IgD-negative memory B cell (primary cell): ENCODE data around the gene NFATC2IP. TPM values are rescaled to one million over a fixed set of nuclear protein-coding genes. Genes with fewer than 3 reads are reported as not detected.
"Not testable (repeated sequence)": the region's sequence is repeated elsewhere in the genome, so short reads cannot be mapped to it uniquely, and the experiment has no call there.

ENCODE experiments used
- H3K27ac Mint-ChIP-seq, 3 donors: one replicate each; pipeline ENCODE4 v1.8.0; 2020 to 2022; ENCODE audit warnings: mild to moderate bottlenecking in 3 of 3, mixed read lengths in 3 of 3, moderate library complexity in 1 of 3
- H3K27me3 Mint-ChIP-seq: one replicate; pipeline ENCODE4 v1.8.0; 2021; ENCODE audit warnings: mixed read lengths
- H3K36me3 Mint-ChIP-seq: one replicate; pipeline ENCODE4 v1.8.0; 2020; ENCODE audit warnings: mild to moderate bottlenecking, mixed read lengths
- H3K4me1 Mint-ChIP-seq, 3 donors: one replicate each; pipeline ENCODE4 v1.8.0; 2020 to 2022; ENCODE audit warnings: mixed read lengths in 3 of 3, mild to moderate bottlenecking in 1 of 3
- H3K4me3 Mint-ChIP-seq, 4 donors: one replicate each; pipeline ENCODE4 v1.8.0; 2020 to 2022; ENCODE audit warnings: mild to moderate bottlenecking in 4 of 4, mixed read lengths in 4 of 4, moderate library complexity in 3 of 4
- H3K9me3 Mint-ChIP-seq, 3 donors: one replicate each; pipeline ENCODE4 v1.8.0; 2020 to 2021; ENCODE audit warnings: mixed read lengths in 3 of 3, mild to moderate bottlenecking in 1 of 3
- polyA plus RNA-seq: library from polyadenylated mRNA; unstranded; fragments of 300-500 nt; fragmentation: Illumina TruSeq; gene quantifications from one replicate; pipeline ENCODE4 v1.2.3, GENCODE V29; 2021

NFATC2IP gene
- polyA plus RNA-seq, 1 donor from 2014 or later, result 29.6 TPM

DNA sequence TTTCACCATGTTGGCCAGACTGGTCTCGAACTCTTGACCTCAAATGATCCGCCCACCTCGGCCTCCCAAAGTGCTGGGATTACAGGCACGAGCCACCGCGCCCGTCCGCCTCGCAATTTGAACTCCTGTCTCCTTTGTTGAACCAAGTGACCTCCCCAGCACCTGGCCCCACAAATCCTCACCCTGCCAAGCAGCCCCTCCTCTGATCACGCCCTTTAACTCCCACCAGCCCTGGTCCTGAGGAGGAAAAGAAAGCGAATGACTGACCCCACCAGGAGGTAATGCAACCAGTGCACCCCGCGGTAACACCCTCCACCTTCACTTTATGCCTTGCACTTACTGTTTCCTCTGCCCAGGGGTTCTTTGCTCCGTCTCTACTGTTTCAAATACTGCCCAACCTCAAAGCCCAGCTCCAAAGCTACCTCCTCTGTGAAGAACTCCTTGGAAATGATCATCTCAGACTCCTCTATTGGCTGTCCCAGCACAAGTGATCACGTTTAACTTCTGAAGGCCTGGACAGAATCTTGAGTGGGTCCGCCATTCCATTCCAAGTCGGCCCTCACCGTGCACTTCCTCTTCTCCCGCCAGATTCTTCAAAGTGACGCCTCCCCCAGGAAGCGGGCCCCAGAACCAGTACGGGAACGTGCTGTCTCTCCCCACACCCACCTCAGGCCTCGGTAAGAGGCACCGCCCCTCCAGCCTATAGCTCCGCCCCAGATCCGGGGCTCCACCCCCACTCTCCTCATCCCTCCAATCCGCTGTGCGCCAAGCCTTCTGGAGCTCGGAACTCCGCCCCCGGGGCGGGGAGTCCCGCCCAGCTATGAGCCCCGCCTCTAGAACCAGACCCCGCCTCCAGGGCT lies 14.6 kb upstream of the NFATC2IP start:
- H3K4me1 Mint-ChIP-seq, result peaks cover 26 to 29% (median 28%) of the 10 kb centered on the region in 3 donors
- no peaks in the 10 kb centered on the region for H3K27me3 Mint-ChIP-seq
- peak overlapping the region; percentile 81 to 95 (median 90) for H3K27ac Mint-ChIP-seq
- H3K4me3 Mint-ChIP-seq, result peak overlapping the region; percentile 60 to 91 (median 87)
- peaks cover 18% of the 10 kb centered on the region for H3K36me3 Mint-ChIP-seq
- no peaks in the 10 kb centered on the region for H3K9me3 Mint-ChIP-seq

DNA sequence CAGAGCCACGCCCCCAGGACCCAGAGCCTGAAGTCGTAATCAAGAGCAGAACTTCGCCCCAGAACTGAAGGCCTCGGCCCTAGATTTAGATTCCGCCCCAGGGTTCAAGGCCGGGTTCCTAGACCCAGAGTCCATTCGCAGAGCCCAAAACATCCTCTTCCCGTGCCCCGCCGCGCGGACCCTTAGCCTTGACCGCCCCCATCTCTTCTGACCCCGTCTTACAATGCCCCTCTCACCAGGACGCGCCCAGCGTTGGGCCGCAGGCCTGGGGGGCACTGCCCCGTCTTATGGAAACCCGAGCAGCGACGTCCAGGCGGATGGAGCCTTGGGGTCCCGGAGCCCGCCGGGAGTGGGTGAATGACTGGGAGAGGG lies 14.0 kb upstream of the NFATC2IP start:
- Mint-ChIP-seq H3K4me1 (peaks cover 22 to 27% (median 25%) of the 10 kb centered on the region in 3 donors), H3K4me3 (peak overlapping the region; percentile 60 to 91 (median 87)), H3K9me3 (no peaks in the 10 kb centered on the region), H3K27ac (peak overlapping the region; percentile 81 to 95 (median 90)), H3K27me3 (no peaks in the 10 kb centered on the region), H3K36me3 (peaks cover 18% of the 10 kb centered on the region)

DNA sequence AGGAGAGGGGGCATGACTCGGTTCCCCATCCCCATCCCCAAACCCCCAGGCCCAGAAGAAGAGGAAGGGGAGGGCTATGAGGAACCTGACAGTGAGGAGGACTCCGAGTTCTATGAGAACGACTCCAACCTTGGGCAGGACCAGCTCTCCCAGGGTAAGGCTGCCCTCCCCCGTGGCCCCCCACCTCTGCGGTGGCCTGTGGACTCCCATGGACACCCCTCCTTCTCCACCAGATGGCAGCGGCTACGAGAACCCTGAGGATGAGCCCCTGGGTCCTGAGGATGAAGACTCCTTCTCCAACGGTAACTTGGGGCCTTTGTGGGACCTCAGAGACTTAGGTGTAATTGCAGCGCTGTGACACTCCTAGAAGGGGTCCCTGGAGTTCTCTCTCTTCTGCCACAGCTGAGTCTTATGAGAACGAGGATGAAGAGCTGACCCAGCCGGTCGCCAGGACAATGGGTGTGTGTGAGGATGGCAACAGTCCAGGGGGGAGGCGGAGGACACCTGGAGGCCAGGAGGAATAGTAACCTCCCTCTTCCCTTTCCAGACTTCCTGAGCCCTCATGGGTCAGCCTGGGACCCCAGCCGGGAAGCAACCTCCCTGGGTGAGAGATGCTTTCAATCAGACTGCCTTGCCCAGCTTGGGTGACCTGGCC lies 13.4 kb upstream of the NFATC2IP start:
- peak overlapping the region in 1 of 3 donors; percentile 14 for H3K27ac Mint-ChIP-seq
- H3K4me1 Mint-ChIP-seq, result peaks cover 22 to 27% (median 24%) of the 10 kb centered on the region in 3 donors
- H3K4me3 Mint-ChIP-seq, result peak overlapping the region in 1 of 4 donors; percentile 60
- no peaks in the 10 kb centered on the region for H3K9me3 Mint-ChIP-seq
- peaks cover 18% of the 10 kb centered on the region for H3K36me3 Mint-ChIP-seq
- no peaks in the 10 kb centered on the region for H3K27me3 Mint-ChIP-seq

DNA sequence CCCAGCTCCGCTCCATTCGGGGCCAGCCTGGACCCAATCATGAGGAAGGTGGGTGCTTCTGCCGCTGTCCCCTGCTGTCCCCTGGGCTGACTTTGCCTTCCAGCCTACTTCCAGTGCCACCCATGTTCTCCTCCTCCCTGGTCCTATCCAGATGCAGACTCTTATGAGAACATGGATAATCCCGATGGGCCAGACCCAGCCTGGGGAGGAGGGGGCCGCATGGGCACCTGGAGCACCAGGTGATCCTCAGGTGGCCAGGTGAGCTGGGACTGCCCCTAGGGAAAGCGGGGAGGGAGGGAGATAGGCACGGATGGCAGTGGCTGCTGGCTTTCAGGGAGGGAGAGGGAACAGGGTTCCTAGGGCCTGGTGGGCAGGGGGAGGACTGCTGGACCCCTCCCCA lies 12.0 kb upstream of the NFATC2IP start:
- H3K27ac Mint-ChIP-seq, result peak overlapping the region in 1 of 3 donors; percentile 46
- no peaks in the 10 kb centered on the region for H3K27me3 Mint-ChIP-seq

DNA sequence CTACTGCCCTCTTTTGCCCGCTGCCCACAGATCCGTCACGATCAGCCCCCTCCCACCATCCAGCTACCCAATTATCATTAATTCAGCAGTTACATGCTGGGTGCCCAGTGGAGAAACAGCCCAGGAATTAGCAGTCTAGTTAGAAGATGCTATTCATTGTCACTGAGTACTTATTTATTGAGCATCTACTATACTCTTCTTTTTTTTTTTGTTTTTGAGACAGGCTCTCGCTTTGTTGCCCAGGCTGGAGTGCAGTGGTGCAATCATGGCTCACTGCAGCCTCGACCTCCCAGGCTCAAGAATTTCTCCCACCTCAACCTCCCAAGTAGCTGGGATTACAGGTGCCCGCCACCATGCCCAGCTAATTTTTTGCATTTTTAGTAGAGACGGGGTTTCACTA lies 10.9 kb upstream of the NFATC2IP start:
- Mint-ChIP-seq H3K4me3 (peak overlapping the region in 1 of 4 donors; percentile 5), H3K27ac (peak overlapping the region in 1 of 3 donors; percentile 43), H3K36me3 (peaks cover 14% of the 10 kb centered on the region), H3K4me1 (peaks cover 9 to 14% (median 10%) of the 10 kb centered on the region in 3 donors)
- not testable (repeated sequence) for H3K27me3 Mint-ChIP-seq, H3K9me3 Mint-ChIP-seq

More for the DNA sequence above, 12.0 kb upstream of the NFATC2IP start:
- H3K36me3 Mint-ChIP-seq, result peaks cover 17% of the 10 kb centered on the region
- H3K9me3 Mint-ChIP-seq, result no peaks in the 10 kb centered on the region
- peaks cover 18 to 21% (median 18%) of the 10 kb centered on the region in 3 donors for H3K4me1 Mint-ChIP-seq
- peak overlapping the region in 1 of 4 donors; percentile 12 for H3K4me3 Mint-ChIP-seq

DNA sequence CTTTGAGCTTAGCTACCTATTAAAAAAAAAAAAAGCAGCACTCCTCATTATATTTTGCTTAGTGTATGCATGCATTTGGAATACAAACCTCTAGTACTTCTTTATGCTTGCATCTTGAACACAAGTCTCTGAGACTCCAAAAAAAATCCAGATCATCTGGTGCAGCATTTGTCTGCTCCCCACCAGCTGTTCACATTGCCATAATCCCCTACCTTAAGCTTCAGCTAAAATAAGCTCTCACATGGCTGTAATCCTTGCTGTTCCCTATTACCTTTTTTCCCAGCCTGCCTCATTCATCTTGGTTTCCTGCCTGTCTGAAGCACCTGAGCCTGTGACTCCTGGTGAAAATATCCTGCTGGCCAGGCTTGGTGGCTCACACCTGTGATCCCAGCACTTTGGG lies 7.5 kb upstream of the NFATC2IP start:
- no peaks in the 10 kb centered on the region for H3K9me3 Mint-ChIP-seq
- H3K36me3 Mint-ChIP-seq, result peaks cover 1% of the 10 kb centered on the region

DNA sequence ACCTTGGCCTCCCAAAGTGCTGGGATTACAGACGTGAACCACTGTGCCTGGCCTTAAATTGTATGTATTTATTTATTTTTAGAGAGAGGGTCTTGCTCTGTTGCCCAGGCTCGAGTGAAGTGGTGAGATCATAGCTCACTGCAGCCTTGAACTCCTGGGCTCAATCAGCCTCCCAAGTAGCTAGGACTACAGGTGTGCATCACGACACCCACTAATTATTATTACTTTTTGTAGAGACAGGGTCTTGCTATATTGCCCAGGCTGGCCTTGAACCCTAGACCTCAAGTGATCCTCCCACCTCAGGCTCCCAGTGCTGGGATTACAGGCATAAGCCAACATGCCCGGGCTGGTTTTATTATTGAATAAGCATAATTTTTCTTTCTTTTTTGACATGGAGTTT lies 4.1 kb upstream of the NFATC2IP start:
- Mint-ChIP-seq H3K9me3 (no peaks in the 10 kb centered on the region), H3K27ac (no peak overlapping the region), H3K4me3 (peak overlapping the region in 1 of 4 donors; percentile 52), H3K4me1 (peaks cover 5 to 18% (median 15%) of the 10 kb centered on the region in 3 donors), H3K27me3 (no peaks in the 10 kb centered on the region), H3K36me3 (peaks cover 1% of the 10 kb centered on the region)

More for the DNA sequence above, 7.5 kb upstream of the NFATC2IP start:
- H3K27me3 Mint-ChIP-seq, result no peaks in the 10 kb centered on the region
- peaks cover 0 to 11% (median 7%) of the 10 kb centered on the region in 3 donors for H3K4me1 Mint-ChIP-seq
- H3K4me3 Mint-ChIP-seq, result peak overlapping the region in 1 of 4 donors; percentile 42
- no peak overlapping the region for H3K27ac Mint-ChIP-seq

DNA sequence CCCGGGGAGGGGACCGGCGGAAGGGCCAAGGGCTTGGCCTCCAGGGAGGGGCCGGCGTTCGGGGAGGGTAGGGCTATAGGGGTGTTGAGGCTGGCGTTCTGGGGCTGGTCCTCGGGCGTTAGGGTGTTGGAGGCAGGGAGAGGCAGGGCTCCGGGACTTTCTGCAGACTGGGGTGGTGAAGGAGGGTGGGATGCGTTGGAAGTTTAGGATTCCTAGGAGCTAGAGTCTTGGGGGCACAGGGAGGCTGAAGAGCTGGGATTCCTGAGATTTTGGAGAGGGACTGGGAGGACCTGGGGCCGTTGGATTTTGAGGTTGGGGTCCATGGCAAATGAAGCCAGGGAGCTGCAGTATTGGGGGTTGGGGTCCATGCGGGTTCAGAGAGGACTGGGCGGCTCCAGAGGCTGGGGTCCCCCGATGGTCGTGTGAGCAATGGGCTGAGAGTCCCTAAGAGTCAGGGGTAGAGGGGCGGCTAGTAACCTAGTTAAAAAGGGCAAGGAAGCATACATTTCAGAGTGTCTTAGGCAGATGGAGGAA lies 740 bp downstream of the NFATC2IP start:
- Mint-ChIP-seq H3K4me1 (peaks cover 7 to 19% (median 13%) of the 10 kb centered on the region in 3 donors), H3K4me3 (peak overlapping the region; percentile 81 to 97 (median 92)), H3K9me3 (no peaks in the 10 kb centered on the region), H3K27ac (peak overlapping the region; percentile 33 to 93 (median 46)), H3K36me3 (peaks cover 2% of the 10 kb centered on the region), H3K27me3 (no peaks in the 10 kb centered on the region)

DNA sequence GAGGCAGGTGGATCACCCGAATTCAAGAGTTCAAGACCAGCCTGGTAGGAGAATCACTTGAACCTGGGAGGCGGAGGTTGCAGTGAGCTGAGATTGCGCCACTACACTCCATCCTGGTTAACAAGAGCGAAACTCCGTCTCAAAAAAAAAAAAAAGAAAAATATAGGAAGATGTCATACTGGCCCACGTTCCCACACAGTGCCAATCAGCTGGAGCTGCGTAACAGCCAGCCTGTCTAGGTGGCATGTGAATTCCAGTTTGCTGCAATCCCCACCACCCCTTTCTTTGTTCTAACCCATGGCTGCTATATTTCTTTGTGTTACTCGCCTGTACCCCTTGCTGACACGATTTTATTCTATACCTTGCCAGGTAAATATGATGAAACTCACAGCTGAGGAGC lies 7.5 kb downstream of the NFATC2IP start:
- Mint-ChIP-seq H3K9me3 (no peaks in the 10 kb centered on the region), H3K36me3 (peaks cover 7% of the 10 kb centered on the region), H3K4me1 (peaks cover 2 to 11% (median 2%) of the 10 kb centered on the region in 3 donors), H3K27me3 (no peaks in the 10 kb centered on the region), H3K4me3 (no peak overlapping the region), H3K27ac (peak overlapping the region in 1 of 3 donors; percentile 62)

DNA sequence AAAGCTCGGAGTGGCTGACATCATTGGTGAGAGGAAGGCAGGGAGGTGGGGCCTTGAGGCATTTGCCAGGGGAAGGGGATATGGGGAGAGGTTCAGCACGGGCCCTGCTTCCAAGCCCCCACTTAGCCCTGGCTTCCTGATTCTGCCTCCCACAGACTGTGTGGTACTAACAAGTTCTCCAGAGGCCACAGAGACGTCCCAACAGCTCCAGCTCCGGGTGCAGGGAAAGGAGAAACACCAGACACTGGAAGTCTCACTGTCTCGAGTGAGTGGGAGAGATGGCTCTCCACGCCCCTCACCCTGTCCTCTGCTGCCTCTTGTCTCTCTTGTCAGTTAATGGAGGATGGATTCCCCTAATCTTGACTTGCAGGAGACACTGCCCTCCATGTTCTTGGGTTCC lies 8.1 kb downstream of the NFATC2IP start:
- Mint-ChIP-seq H3K27ac (peak overlapping the region in 1 of 3 donors; percentile 76), H3K4me3 (no peak overlapping the region), H3K9me3 (no peaks in the 10 kb centered on the region), H3K4me1 (peaks cover 0 to 11% (median 2%) of the 10 kb centered on the region in 3 donors), H3K27me3 (no peaks in the 10 kb centered on the region), H3K36me3 (peaks cover 7% of the 10 kb centered on the region)

DNA sequence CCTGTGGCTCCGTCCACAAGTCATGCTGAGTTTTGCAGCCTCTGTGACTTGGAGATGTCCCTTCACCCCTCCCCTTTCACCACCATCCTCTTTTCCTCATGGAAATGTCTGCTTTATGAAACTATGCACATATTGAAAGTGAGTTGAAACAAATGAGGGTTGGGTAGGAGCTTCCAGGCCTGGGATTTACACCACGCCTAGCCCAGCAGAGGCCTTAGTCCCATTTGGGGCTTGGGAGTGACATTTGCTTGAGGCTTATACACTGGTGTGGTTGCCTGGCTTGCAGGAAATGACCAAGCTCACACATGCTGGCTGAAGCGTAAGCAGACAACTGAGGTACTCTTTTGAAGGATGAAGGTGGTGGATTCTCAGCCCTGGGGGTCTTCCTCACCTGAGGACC lies 13.3 kb downstream of the NFATC2IP start:
- H3K27me3 Mint-ChIP-seq, result no peaks in the 10 kb centered on the region
- H3K27ac Mint-ChIP-seq, result no peak overlapping the region
- peaks cover 0 to 7% (median 3%) of the 10 kb centered on the region in 3 donors for H3K4me1 Mint-ChIP-seq
- H3K9me3 Mint-ChIP-seq, result no peaks in the 10 kb centered on the region
- no peak overlapping the region for H3K4me3 Mint-ChIP-seq
- peaks cover 5% of the 10 kb centered on the region for H3K36me3 Mint-ChIP-seq

DNA sequence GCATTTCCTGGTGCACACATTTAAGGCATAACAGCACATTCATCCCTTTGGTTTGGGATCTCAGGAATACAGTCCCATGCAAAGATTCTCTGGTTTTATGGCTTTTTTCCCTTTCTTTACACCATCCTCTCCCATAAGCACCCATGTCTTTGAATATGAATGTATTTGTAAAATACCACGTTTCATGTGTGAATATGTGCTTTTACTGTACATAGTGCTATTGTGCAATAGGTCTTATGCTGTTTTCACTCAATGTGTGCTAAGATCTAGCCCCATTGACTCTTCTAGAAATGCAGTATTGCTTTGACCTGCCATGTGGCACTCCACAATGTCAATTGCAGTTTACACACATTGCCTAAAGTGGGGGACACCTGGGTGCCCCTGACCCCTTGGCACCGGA lies 13.8 kb downstream of the NFATC2IP start:
- H3K27me3 Mint-ChIP-seq, result no peaks in the 10 kb centered on the region
- H3K9me3 Mint-ChIP-seq, result no peaks in the 10 kb centered on the region
- peaks cover 0 to 7% (median 1%) of the 10 kb centered on the region in 3 donors for H3K4me1 Mint-ChIP-seq
- H3K36me3 Mint-ChIP-seq, result peaks cover 5% of the 10 kb centered on the region
- no peak overlapping the region for H3K4me3 Mint-ChIP-seq
- H3K27ac Mint-ChIP-seq, result no peak overlapping the region

DNA sequence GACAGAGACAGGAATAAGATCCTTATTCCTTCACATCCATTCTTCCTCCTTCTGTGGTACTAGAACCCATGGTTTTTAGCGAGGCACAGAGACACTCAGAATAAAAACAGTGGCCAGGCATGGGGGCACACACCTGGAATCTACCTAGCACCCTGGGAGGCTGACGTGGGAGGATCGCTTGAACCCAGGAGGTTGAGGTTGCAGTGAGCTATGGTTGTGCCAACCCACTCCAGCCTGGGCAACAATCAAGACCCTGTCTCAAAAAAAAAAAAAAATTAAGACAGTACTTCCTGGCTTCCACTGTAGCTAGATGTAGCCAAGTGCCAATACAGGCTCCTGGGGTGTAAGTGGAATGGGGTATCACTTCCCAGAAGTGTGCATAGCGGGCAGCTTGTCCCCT lies 16.4 kb downstream of the NFATC2IP start:
- no peaks in the 10 kb centered on the region for H3K9me3 Mint-ChIP-seq
- H3K36me3 Mint-ChIP-seq, result peaks cover 1% of the 10 kb centered on the region
- peaks cover 0 to 1% (median 0%) of the 10 kb centered on the region in 3 donors for H3K4me1 Mint-ChIP-seq
- H3K27me3 Mint-ChIP-seq, result no peaks in the 10 kb centered on the region
- no peak overlapping the region for H3K27ac Mint-ChIP-seq
- H3K4me3 Mint-ChIP-seq, result no peak overlapping the region

DNA sequence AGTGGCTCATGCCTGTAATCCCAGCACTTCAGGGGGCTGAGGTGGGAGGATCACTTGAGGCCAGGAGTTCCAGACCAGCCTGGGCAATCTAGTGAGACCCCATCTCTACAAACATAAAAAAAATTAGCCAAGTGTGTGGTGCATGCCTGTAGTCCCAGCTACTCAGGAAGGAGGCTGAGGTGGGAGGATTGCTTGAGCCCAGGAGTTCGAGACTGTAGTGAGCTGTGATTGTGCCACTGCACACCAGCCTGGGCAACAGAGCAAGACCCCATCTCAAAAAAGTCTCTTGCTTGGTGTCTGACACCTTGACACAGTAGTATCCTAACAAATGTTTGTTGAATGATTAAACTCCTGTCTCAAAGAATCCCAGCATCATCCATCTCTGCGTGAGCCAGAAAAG lies 19.0 kb downstream of the NFATC2IP start:
- H3K4me1 Mint-ChIP-seq, H3K27me3 Mint-ChIP-seq, H3K4me3 Mint-ChIP-seq, H3K36me3 Mint-ChIP-seq, H3K9me3 Mint-ChIP-seq: not testable (repeated sequence)
- H3K27ac Mint-ChIP-seq, result peak overlapping the region in 1 of 3 donors; percentile 35

DNA sequence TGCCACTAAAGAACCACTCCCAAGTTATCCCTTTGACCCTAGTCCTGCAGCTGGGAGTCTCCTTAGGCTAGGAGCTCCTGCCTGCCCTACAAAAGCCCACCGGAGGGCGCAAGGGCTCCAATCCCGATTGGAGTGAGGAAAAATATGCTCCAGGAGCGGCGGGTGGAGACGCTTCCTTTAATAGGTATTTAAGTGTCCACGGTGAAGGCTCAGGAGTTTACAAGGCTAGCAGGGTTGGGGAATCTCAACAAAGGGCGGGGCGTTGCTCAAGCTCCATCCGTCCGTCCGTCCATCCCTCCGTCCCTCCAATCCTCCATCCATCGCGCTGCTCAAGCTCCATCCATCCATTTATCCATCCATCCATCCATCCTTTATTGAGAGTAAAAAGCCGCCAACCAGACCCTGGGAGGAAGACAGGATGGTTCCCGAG lies 23.3 kb downstream of the NFATC2IP start:
- Mint-ChIP-seq H3K27me3 (no peaks in the 10 kb centered on the region), H3K36me3 (peaks cover 1% of the 10 kb centered on the region), H3K4me3 (peak overlapping the region; percentile 93 to 99 (median 96)), H3K9me3 (no peaks in the 10 kb centered on the region), H3K4me1 (peaks cover 10 to 25% (median 19%) of the 10 kb centered on the region in 3 donors), H3K27ac (peak overlapping the region; percentile 94 to 98 (median 97))
